ENCODE measurements around the gene ZG16B. TPM values are rescaled to one million over a fixed set of nuclear protein-coding genes. Genes with fewer than 3 reads are reported as not detected.

The ZG16B gene
- total RNA-seq, 1 experiment from 2014 or later, result 0.34 TPM

GRCh38 chr16:2828521-2828840, 1.6 kb upstream of the ZG16B start:
- no peaks in the 10 kb centered on the region for H3K36me3 ChIP-seq (ENCODE audit: control insufficient read depth, insufficient read depth, low read length)
- Mint-ChIP-seq H3K9me3 (ENCODE audit: unreplicated experiment) (no peaks in the 10 kb centered on the region), H3K27ac (ENCODE audit: unreplicated experiment) (no peak overlapping the region), H3K4me3 (ENCODE audit: unreplicated experiment) (no peak overlapping the region), H3K36me3 (ENCODE audit: insufficient read depth, unreplicated experiment) (no peaks in the 10 kb centered on the region), H3K4me1 (ENCODE audit: low read depth, unreplicated experiment) (no peaks in the 10 kb centered on the region), H3K27me3 (ENCODE audit: insufficient read depth, unreplicated experiment) (no peaks in the 10 kb centered on the region)
- H3K4me3 ChIP-seq (ENCODE audit: low read depth, low read length), result no peak overlapping the region
- no peaks in the 10 kb centered on the region for H3K4me1 ChIP-seq
- no peaks in the 10 kb centered on the region for H3K27me3 ChIP-seq (replicated peaks; ENCODE audit: control insufficient read depth, insufficient read depth, low read length)
- intact Hi-C loops (cut with micrococcal nuclease; ENCODE audit: unreplicated experiment), result no loop called here
- H3K9me3 ChIP-seq, result no peaks in the 10 kb centered on the region
- TF ChIP-seq CTCF (IDR thresholded peaks at IDR 0.05; ENCODE audit: insufficient read depth in 1 of 2, low read depth in 1 of 2, low read length in 1 of 2, severe bottlenecking in 1 of 2, unreplicated experiment in 1 of 2), result no peak
- DNase-seq, result no peak
- no TSS peak for BruUV-seq (replicated peaks)
- CTCF ChIA-PET, result no interaction called here
- POLR2A ChIA-PET, result no interaction called here

GRCh38 chr16:2828876-2829430, 1.1 kb upstream of the ZG16B start:
- Histone ChIP-seq H3K36me3 (ENCODE audit: control insufficient read depth, insufficient read depth, low read length) (no peaks in the 10 kb centered on the region), H3K9me3 (no peaks in the 10 kb centered on the region), H3K4me3 (ENCODE audit: low read depth, low read length) (no peak overlapping the region), H3K4me1 (no peaks in the 10 kb centered on the region), H3K27me3 (replicated peaks; ENCODE audit: control insufficient read depth, insufficient read depth, low read length) (no peaks in the 10 kb centered on the region)
- POLR2A ChIA-PET, result no interaction called here
- DNase-seq, result no peak
- no peak overlapping the region for H3K27ac Mint-ChIP-seq (ENCODE audit: unreplicated experiment)
- H3K36me3 Mint-ChIP-seq (ENCODE audit: insufficient read depth, unreplicated experiment), result no peaks in the 10 kb centered on the region
- H3K9me3 Mint-ChIP-seq (ENCODE audit: unreplicated experiment), result no peaks in the 10 kb centered on the region
- BruUV-seq (replicated peaks), result no TSS peak
- H3K4me3 Mint-ChIP-seq (ENCODE audit: unreplicated experiment), result no peak overlapping the region
- TF ChIP-seq CTCF (IDR thresholded peaks at IDR 0.05; ENCODE audit: insufficient read depth in 1 of 2, low read depth in 1 of 2, low read length in 1 of 2, severe bottlenecking in 1 of 2, unreplicated experiment in 1 of 2), result no peak
- H3K4me1 Mint-ChIP-seq (ENCODE audit: low read depth, unreplicated experiment), result no peaks in the 10 kb centered on the region
- H3K27me3 Mint-ChIP-seq (ENCODE audit: insufficient read depth, unreplicated experiment), result no peaks in the 10 kb centered on the region
- CTCF ChIA-PET, result interaction anchor here (1.1 kb wide), 1 partner anchor 12 kb away, joined by 3 read pairs; the partner anchor contains the start of gene PRSS21
- intact Hi-C loops (cut with micrococcal nuclease; ENCODE audit: unreplicated experiment), result no loop called here

GRCh38 chr16:2830355-2830695, 222 bp downstream of the ZG16B start:
- no peaks in the 10 kb centered on the region for H3K36me3 ChIP-seq (ENCODE audit: control insufficient read depth, insufficient read depth, low read length)
- no TSS peak for BruUV-seq (replicated peaks)
- no peak overlapping the region for H3K4me3 ChIP-seq (ENCODE audit: low read depth, low read length)
- Mint-ChIP-seq H3K27ac (ENCODE audit: unreplicated experiment) (no peak overlapping the region), H3K27me3 (ENCODE audit: insufficient read depth, unreplicated experiment) (no peaks in the 10 kb centered on the region), H3K9me3 (ENCODE audit: unreplicated experiment) (no peaks in the 10 kb centered on the region), H3K36me3 (ENCODE audit: insufficient read depth, unreplicated experiment) (peaks cover 2% of the 10 kb centered on the region), H3K4me1 (ENCODE audit: low read depth, unreplicated experiment) (peaks cover 2% of the 10 kb centered on the region), H3K4me3 (ENCODE audit: unreplicated experiment) (no peak overlapping the region)
- H3K27me3 ChIP-seq (replicated peaks; ENCODE audit: control insufficient read depth, insufficient read depth, low read length), result no peaks in the 10 kb centered on the region
- intact Hi-C loops (cut with micrococcal nuclease; ENCODE audit: unreplicated experiment), result no loop called here
- no peak for DNase-seq
- ChIA-PET POLR2A (no interaction called here), CTCF (no interaction called here)
- no peak for TF ChIP-seq CTCF (IDR thresholded peaks at IDR 0.05; ENCODE audit: insufficient read depth in 1 of 2, low read depth in 1 of 2, low read length in 1 of 2, severe bottlenecking in 1 of 2, unreplicated experiment in 1 of 2)
- no peaks in the 10 kb centered on the region for H3K9me3 ChIP-seq
- H3K4me1 ChIP-seq, result peaks cover 2% of the 10 kb centered on the region; the same call in 1 of the 2 replicates
